Endothelial cell of umbilical vein (primary cell): ENCODE data around the gene STARD13. TPM values are rescaled to one million over a fixed set of nuclear protein-coding genes. Genes with fewer than 3 reads are reported as not detected.
A peak's percentile ranks its signal among the peaks of the same experiment; 100 is the strongest.

ENCODE experiments used
- BruUV-seq: library from RNA; stranded (reverse); fragments of 400-500 nt; replicated peaks from 2 replicates; lab custom pipeline; 2021; lab: Mats Ljungman, UMichigan
- CTCF ChIA-PET: fragments of 300-600, 350-600 bp; sonication (Branson Sonifier 250); formaldehyde crosslinking; loops from one replicate; lab custom pipeline; 2021; ENCODE audit warnings: antibody characterized with exemption, inconsistent platforms; lab: Charles Lee
- POLR2A ChIA-PET: fragments of 300-600, 350-600 bp; sonication (Branson Sonifier 250); formaldehyde crosslinking; loops from one replicate; lab custom pipeline; 2021; ENCODE audit warnings: antibody characterized with exemption, inconsistent platforms; lab: Charles Lee
- DNase-seq: peaks from one replicate; pipeline ENCODE4 v3.0.0-alpha.2; 2011; ENCODE audit warnings: low read depth, low spot score
- FAIRE-seq: peaks from 2 replicates; lab custom pipeline; 2011; peaks lifted over from hg19 to GRCh38; lab: Jason Lieb, UNC
- H2AFZ ChIP-seq: 2 replicates; pipeline ENCODE4 v1.6.0; 2012; ENCODE audit warnings: low read depth, low read length, control low read depth, inconsistent platforms
- H3K27ac ChIP-seq: 2 replicates; pipeline ENCODE4 v1.5.1; 2011; ENCODE audit warnings: low read depth, mild to moderate bottlenecking, control low read depth, low read length, moderate library complexity; ENCODE audit not compliant: insufficient read depth
- H3K27me3 ChIP-seq, 2 experiments: 2 replicates each; pipeline versions ENCODE4 v1.6.0 to v1.6.1; 2011; ENCODE audit warnings: low read length in 2 of 2, mixed read lengths in 1 of 2; ENCODE audit not compliant: control insufficient read depth in 2 of 2, insufficient read depth in 2 of 2
- H3K36me3 ChIP-seq, 2 experiments: 2 replicates in 1 of 2; 3 replicates in 1 of 2; pipeline ENCODE4 v1.5.1; 2011; ENCODE audit warnings: low read length in 2 of 2, mild to moderate bottlenecking in 1 of 2, moderate library complexity in 1 of 2; ENCODE audit not compliant: control insufficient read depth in 2 of 2, insufficient read depth in 2 of 2; ENCODE audit errors: extremely low read depth in 1 of 2
- H3K4me1 ChIP-seq: 3 replicates; pipeline ENCODE4 v1.5.1; 2011; ENCODE audit warnings: mild to moderate bottlenecking, low read length; ENCODE audit not compliant: control insufficient read depth, insufficient read depth; ENCODE audit errors: extremely low read depth
- H3K4me2 ChIP-seq: 2 replicates; pipeline ENCODE4 v1.6.1; 2011; ENCODE audit warnings: low read length, control low read depth, mixed read lengths; ENCODE audit not compliant: insufficient read depth
- H3K4me3 ChIP-seq, 3 experiments: fragments of 200-600 bp in 1 of 3; sonication (generic), shearing (Covaris generic) in 1 of 3; replicated peaks in 1 of 3; 2 replicates each; pipeline ENCODE4 v1.5.1; 2011 to 2016; ENCODE audit warnings: control low read depth in 3 of 3, low read length in 3 of 3, mild to moderate bottlenecking in 2 of 3, inconsistent platforms in 1 of 3, low read depth in 1 of 3, moderate library complexity in 1 of 3; ENCODE audit not compliant: insufficient read depth in 1 of 3
- H3K79me2 ChIP-seq: 2 replicates; pipeline ENCODE4 v1.6.0; 2012; ENCODE audit warnings: low read length, inconsistent platforms; ENCODE audit not compliant: control insufficient read depth, insufficient read depth
- H3K9ac ChIP-seq: replicated peaks from 2 replicates; pipeline ENCODE3; 2011; ENCODE audit warnings: low read length, control low read depth; ENCODE audit not compliant: insufficient read depth; ENCODE audit errors: extremely low read depth
- H3K9me1 ChIP-seq: replicated peaks from 3 replicates; pipeline ENCODE4 v1.6.0; 2011; ENCODE audit warnings: mild to moderate bottlenecking, low read length; ENCODE audit not compliant: control insufficient read depth, insufficient read depth; ENCODE audit errors: extremely low read depth
- H3K9me3 ChIP-seq: replicated peaks from 2 replicates; pipeline ENCODE4 v1.5.1; 2012; ENCODE audit warnings: low read length, inconsistent platforms; ENCODE audit not compliant: control insufficient read depth, insufficient read depth
- H4K20me1 ChIP-seq: replicated peaks from 2 replicates; pipeline ENCODE3; 2011; ENCODE audit warnings: mild to moderate bottlenecking, low read length; ENCODE audit not compliant: control insufficient read depth, insufficient read depth; ENCODE audit errors: extremely low read depth
- CTCF ChIP-seq, 2 donors: IDR thresholded peaks; 1 replicate in 1 of 2; 2 replicates in 1 of 2; pipeline ENCODE4 v1.5.1; 2011; ENCODE audit warnings: low read length in 2 of 2, mild to moderate bottlenecking in 2 of 2, moderate library complexity in 2 of 2, control low read depth in 1 of 2, inconsistent platforms in 1 of 2, low read depth in 1 of 2; ENCODE audit not compliant: insufficient read depth in 1 of 2; ENCODE audit errors: extremely low read depth in 1 of 2
- EZH2 ChIP-seq: IDR thresholded peaks from 2 replicates; pipeline ENCODE4 v1.6.1; 2012; ENCODE audit warnings: borderline replicate concordance, low read depth, mild to moderate bottlenecking, moderate library complexity, low read length, inconsistent platforms; ENCODE audit not compliant: severe bottlenecking
- FOS ChIP-seq: IDR thresholded peaks from 2 replicates; pipeline ENCODE4 v1.6.1; 2011; ENCODE audit warnings: mild to moderate bottlenecking, low read length, moderate library complexity, borderline replicate concordance; ENCODE audit not compliant: insufficient read depth
- GATA2 ChIP-seq: IDR thresholded peaks from 2 replicates; pipeline ENCODE4 v1.7.0; 2011; ENCODE audit warnings: low read depth, mild to moderate bottlenecking, moderate library complexity, mixed read lengths, low read length; ENCODE audit not compliant: insufficient read length, insufficient read depth
- JUN ChIP-seq: IDR thresholded peaks from 2 replicates; pipeline ENCODE4 v1.6.1; 2011; ENCODE audit warnings: borderline replicate concordance, low read depth; ENCODE audit not compliant: insufficient read length, insufficient read depth
- MAX ChIP-seq: IDR thresholded peaks from 2 replicates; pipeline ENCODE4 v1.6.1; 2011; ENCODE audit not compliant: insufficient read depth, insufficient read length
- POLR2AphosphoS5 ChIP-seq: IDR thresholded peaks from 2 replicates; pipeline ENCODE4 v1.6.1; 2012; ENCODE audit warnings: low read depth, mild to moderate bottlenecking, control low read depth, low read length, moderate library complexity; ENCODE audit not compliant: insufficient read depth
- dilution Hi-C: fragments of 300-500 bp; cut with MboI; formaldehyde crosslinking; loops from one replicate; pipeline ENCODE4 v1.15.0; 2019; ENCODE audit warnings: low sequenced_read_pairs; ENCODE audit not compliant: extremely low pct_ligation_motif_present
- intact Hi-C: fragments of 100-400 bp; cut with micrococcal nuclease; formaldehyde crosslinking; loops from one replicate; pipeline ENCODE4 v1.10.0; 2022
- polyA plus RNA-seq, 4 experiments: library from polyadenylated mRNA; depleted of rRNA in 3 of 4; stranded (reverse) in 3 of 4; unstranded in 1 of 4; fragments of >200 nt; gene quantifications; 2 replicates each; pipeline versions ENCODE4 v1.2.1 to v1.2.3, GENCODE V29; 2011 to 2012; ENCODE audit warnings: missing spikeins in 1 of 4
- total RNA-seq: library from RNA; stranded (reverse); gene quantifications from 2 replicates; pipeline ENCODE4 v1.2.3, GENCODE V29; 2021

STARD13 gene
- total and polyA plus RNA-seq, 2 donors (not counting 3 experiments of a cell fraction or from before 2014, with no cell fraction given): 11.0 to 47.7 TPM

- no peak overlapping the region for H3K4me3 ChIP-seq
- CTCF ChIA-PET: interaction anchor here (0.9 to 2.6 kb wide), 10 partner anchors 10 to 416 kb away, joined by 3 to 18 read pairs (median 4); no protein-coding TSS in a partner anchor
- H3K79me2 ChIP-seq: peaks cover 14% of the 10 kb centered on the region
These were observed 158.5 kb downstream of the STARD13 start for GRCh38 chr13:33127009-33127551.

More at GRCh38 chr13:33127009-33127551, 158.5 kb downstream of the STARD13 start:
- Histone ChIP-seq H4K20me1 (no peaks in the 10 kb centered on the region), H3K36me3 (peaks cover 0 to 13% of the 10 kb centered on the region in 2 experiments), H3K9me1 (no peaks in the 10 kb centered on the region), H3K4me2 (peak overlapping the region; percentile 58), H3K4me1 (peaks cover 51% of the 10 kb centered on the region), H3K27ac (peak overlapping the region; percentile 93), H2AFZ (no peak overlapping the region), H3K27me3 (no peaks in the 10 kb centered on the region), H3K9ac (peak overlapping the region; percentile 55), H3K9me3 (no peaks in the 10 kb centered on the region)
- DNase-seq (peak; percentile 69), FAIRE-seq (no peak)
- POLR2A ChIA-PET: interaction anchor here (0.7 kb wide), 1 partner anchor 116 kb away, joined by 3 read pairs; no protein-coding TSS in a partner anchor
- dilution Hi-C loops (no loop called here), intact Hi-C loops (loop anchor here (2.0 kb wide), 1 partner anchor 68 kb away; no protein-coding TSS in a partner anchor)
- TF ChIP-seq GATA2 (no peak), MAX (no peak), JUN (no peak), CTCF (IDR thresholded peaks at IDR 0.05; ENCODE audit: extremely low read depth in 1 of 2, insufficient read depth in 1 of 2, low read depth in 1 of 2, low read length in 2 of 2) (no peak), EZH2 (no peak), FOS (no peak), POLR2AphosphoS5 (no peak)
- no TSS peak for BruUV-seq
